ENCODE measurements around the gene HMCN2.

- TF ChIP-seq MAZ (IDR thresholded peaks at IDR 0.05; ENCODE audit: borderline replicate concordance, low read depth, low read length), result no peak
- no peak for TF ChIP-seq MXI1 (IDR thresholded peaks at IDR 0.05; ENCODE audit: borderline replicate concordance, low read depth, low read length)
- no peak for TF ChIP-seq CEBPB (IDR thresholded peaks at IDR 0.05; ENCODE audit: low read depth, low read length)
- TF ChIP-seq CTCF (conservative IDR thresholded peaks at IDR 0.05; ENCODE audit: low read depth, low read length), result no peak
- TF ChIP-seq FOS (IDR thresholded peaks at IDR 0.05; ENCODE audit: low read depth, low read length), result no peak
These were observed 108.2 kb downstream of the HMCN2 start for GRCh38 chr9:130373679-130374325.
